Transverse colon (tissue), 4 donors: ENCODE measurements around the gene KRT27. TPM values are rescaled to one million over a fixed set of nuclear protein-coding genes. Genes with fewer than 3 reads are reported as not detected.

ENCODE experiments used
- DNase-seq: peaks from one replicate; pipeline ENCODE4 v3.0.0-alpha.2; 2019
- H3K27ac ChIP-seq, 4 donors: fragments of 200-600 bp; sonication (generic); 2 replicates each; pipeline ENCODE4 v1.5.1; 2016 to 2018; ENCODE audit warnings: inconsistent platforms in 4 of 4
- H3K27me3 ChIP-seq: fragments of 200-600 bp; sonication (generic); 2 replicates; pipeline ENCODE4 v1.5.1; 2017; ENCODE audit warnings: inconsistent platforms
- H3K36me3 ChIP-seq, 4 donors: fragments of 200-600 bp; sonication (generic); 2 replicates each; pipeline ENCODE4 v1.5.1; 2017 to 2019; ENCODE audit warnings: inconsistent platforms in 4 of 4
- H3K4me1 ChIP-seq, 4 donors: fragments of 200-600 bp; sonication (generic); 2 replicates each; pipeline ENCODE4 v1.5.1; 2017 to 2020; ENCODE audit warnings: inconsistent platforms in 4 of 4
- H3K4me3 ChIP-seq, 4 donors: fragments of 200-600 bp; sonication (generic); 1 replicate in 1 of 4; 2 replicates in 3 of 4; pipeline versions ENCODE4 v1.5.1 to v1.6.1; 2017 to 2019; ENCODE audit warnings: inconsistent platforms in 4 of 4
- H3K9me3 ChIP-seq, 2 donors: fragments of 200-600 bp; sonication (generic); 2 replicates each; pipeline ENCODE4 v1.5.1; 2017 to 2019; ENCODE audit warnings: inconsistent platforms in 2 of 2
- EP300 ChIP-seq: sonication (generic); formaldehyde crosslinking; IDR thresholded peaks from one replicate; pipeline ENCODE4 v1.6.1; 2017; ENCODE audit warnings: antibody characterized with exemption, low read depth
- POLR2A ChIP-seq: fragments of 450-650 bp; IDR thresholded peaks from one replicate; pipeline ENCODE4 v1.6.1; 2016; ENCODE audit warnings: antibody characterized with exemption, mild to moderate bottlenecking, moderate library complexity
- POLR2AphosphoS5 ChIP-seq, 3 donors: sonication (generic); formaldehyde crosslinking; IDR thresholded peaks; one replicate each; pipeline ENCODE4 v1.6.1; 2016; ENCODE audit warnings: antibody characterized with exemption in 3 of 3
- WGBS, 2 donors: methylation state at CpG; one replicate each; pipeline ENCODE4 v1.1.5; 2018; ENCODE audit warnings: low coverage in 1 of 2; 5-methylcytosine and 5-hydroxymethylcytosine counted together
- in situ Hi-C, 4 donors: fragments of 200-750 bp; cut with MboI; loops; one replicate each; pipeline versions ENCODE4 v1.15.0 to v1.15.1; 2017; ENCODE audit warnings: low sequenced_read_pairs in 3 of 4, low pct_ligation_motif_present in 1 of 4, low pct_unique_long_range_greater_than_20kb in 1 of 4
- intact Hi-C: fragments of 100-400 bp; cut with DNase I; formaldehyde crosslinking; loops from one replicate; pipeline ENCODE4 v1.15.1; 2023; ENCODE audit warnings: low total_unique reads
- total RNA-seq, 4 donors: library from RNA; depleted of rRNA; stranded (reverse); fragments of >200 nt; gene quantifications; one replicate each; pipeline ENCODE4 v1.1.0, GENCODE V29; 2016
- TF ChIP-seq, protein P1 (sequence below), 5 experiments: fragments of 200-600 bp in 3 of 5; fragments of 450-650 bp in 2 of 5; sonication (generic) in 3 of 5; IDR thresholded peaks; 1 replicate in 2 of 5; 2 replicates in 3 of 5; pipeline ENCODE4 v1.5.1; 2016 to 2017; ENCODE audit warnings: antibody characterized with exemption in 5 of 5, inconsistent platforms in 3 of 5, mild to moderate bottlenecking in 2 of 5, moderate library complexity in 1 of 5

Gene KRT27
- total RNA-seq, 4 donors from 2014 or later = 1.1 TPM; not detected in 3

DNA sequence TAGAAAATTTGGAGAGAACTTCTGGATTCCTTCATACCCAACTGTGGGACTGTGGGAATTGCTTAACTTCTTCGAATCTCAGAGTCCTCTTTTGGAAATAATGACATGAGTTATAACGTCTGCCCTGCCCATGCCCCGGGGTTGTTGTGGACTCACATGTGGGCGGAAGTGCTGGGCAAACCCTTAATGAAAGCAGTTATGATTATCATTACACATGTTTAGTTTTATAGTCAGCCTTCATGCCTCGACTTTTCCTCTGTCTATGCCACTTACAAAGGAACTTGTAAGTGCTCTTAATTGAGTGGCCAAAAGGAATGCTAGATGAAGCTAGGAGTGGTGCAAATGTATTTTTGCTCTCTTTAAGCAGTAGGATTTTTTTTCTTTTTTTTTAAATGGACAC lies 3.9 kb downstream of the KRT27 start:
- Histone ChIP-seq H3K9me3 (no peaks in the 10 kb centered on the region), H3K4me1 (peaks cover 0 to 3% (median 0%) of the 10 kb centered on the region in 4 donors), H3K27me3 (peaks cover 76% of the 10 kb centered on the region), H3K4me3 (no peak overlapping the region), H3K36me3 (no peaks in the 10 kb centered on the region), H3K27ac (no peak overlapping the region)
- WGBS, 2 donors = 63 to 70% methylated on average over 5 of the region's 5 CpGs
- in situ Hi-C loops = loop anchor here in 2 of 4 donors (25.0 kb wide), 1 partner anchor 166 kb away; no protein-coding TSS in a partner anchor
- no peak for DNase-seq
- intact Hi-C loops = no loop called here
- no peak for TF ChIP-seq POLR2AphosphoS5 (IDR thresholded peaks at IDR 0.05)
- no peak for TF ChIP-seq POLR2A
- no peak for TF ChIP-seq EP300
- TF ChIP-seq, protein P1, sequence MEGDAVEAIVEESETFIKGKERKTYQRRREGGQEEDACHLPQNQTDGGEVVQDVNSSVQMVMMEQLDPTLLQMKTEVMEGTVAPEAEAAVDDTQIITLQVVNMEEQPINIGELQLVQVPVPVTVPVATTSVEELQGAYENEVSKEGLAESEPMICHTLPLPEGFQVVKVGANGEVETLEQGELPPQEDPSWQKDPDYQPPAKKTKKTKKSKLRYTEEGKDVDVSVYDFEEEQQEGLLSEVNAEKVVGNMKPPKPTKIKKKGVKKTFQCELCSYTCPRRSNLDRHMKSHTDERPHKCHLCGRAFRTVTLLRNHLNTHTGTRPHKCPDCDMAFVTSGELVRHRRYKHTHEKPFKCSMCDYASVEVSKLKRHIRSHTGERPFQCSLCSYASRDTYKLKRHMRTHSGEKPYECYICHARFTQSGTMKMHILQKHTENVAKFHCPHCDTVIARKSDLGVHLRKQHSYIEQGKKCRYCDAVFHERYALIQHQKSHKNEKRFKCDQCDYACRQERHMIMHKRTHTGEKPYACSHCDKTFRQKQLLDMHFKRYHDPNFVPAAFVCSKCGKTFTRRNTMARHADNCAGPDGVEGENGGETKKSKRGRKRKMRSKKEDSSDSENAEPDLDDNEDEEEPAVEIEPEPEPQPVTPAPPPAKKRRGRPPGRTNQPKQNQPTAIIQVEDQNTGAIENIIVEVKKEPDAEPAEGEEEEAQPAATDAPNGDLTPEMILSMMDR (IDR thresholded peaks at IDR 0.05) = no peak

DNA sequence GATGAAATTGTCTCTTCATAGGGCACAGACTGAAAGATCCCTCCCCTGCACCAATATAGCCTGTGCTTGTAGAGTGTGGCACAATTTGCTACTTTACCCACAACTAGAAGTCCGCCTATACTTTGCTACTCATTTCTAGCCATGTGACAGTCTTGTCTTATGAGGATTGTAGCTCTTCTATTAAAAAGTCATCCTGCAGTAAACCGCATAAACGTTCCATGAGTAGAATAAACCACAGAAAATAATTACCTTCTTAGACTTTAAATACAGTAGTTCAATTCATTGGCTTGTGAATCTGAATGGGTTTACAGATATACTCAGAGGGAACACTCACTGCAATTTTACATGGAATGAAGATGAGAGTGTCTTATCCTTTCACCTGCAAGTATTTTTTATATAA lies 4.4 kb downstream of the KRT27 start:
- in situ Hi-C loops = loop anchor here in 2 of 4 donors (25.0 kb wide), 1 partner anchor 166 kb away; no protein-coding TSS in a partner anchor
- Histone ChIP-seq H3K9me3 (no peaks in the 10 kb centered on the region), H3K27ac (no peak overlapping the region), H3K36me3 (no peaks in the 10 kb centered on the region), H3K4me3 (no peak overlapping the region), H3K27me3 (peaks cover 76% of the 10 kb centered on the region), H3K4me1 (peaks cover 0 to 3% (median 0%) of the 10 kb centered on the region in 4 donors)
- WGBS, 2 donors = 75 to 79% methylated on average over 3 of the region's 3 CpGs
- no peak for TF ChIP-seq EP300
- no peak for TF ChIP-seq POLR2AphosphoS5 (IDR thresholded peaks at IDR 0.05)
- TF ChIP-seq, protein P1 (IDR thresholded peaks at IDR 0.05) = no peak
- no peak for TF ChIP-seq POLR2A
- intact Hi-C loops = no loop called here
- no peak for DNase-seq

DNA sequence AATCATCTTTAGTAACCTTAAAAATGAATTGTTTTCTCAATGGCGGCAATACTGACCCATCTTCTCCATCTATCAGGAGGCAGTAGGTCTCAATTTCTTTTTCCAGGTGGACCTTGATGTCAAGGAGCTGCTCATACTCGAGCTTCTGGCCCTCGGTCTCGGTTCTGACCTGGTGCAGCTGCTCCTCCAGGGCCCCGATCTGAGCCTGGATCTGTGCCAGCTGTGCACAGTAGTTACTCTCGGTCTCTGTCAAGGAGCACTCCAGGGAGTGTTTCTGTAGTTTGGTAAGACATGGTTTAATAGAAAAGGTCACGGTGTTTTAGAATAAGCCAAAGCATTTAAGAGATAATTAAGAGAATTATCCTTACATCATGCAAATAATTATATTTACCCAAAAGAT lies 4.9 kb downstream of the KRT27 start:
- whole genome bisulfite sequencing, 2 donors = 57 to 61% methylated on average over 7 of the region's 7 CpGs

DNA sequence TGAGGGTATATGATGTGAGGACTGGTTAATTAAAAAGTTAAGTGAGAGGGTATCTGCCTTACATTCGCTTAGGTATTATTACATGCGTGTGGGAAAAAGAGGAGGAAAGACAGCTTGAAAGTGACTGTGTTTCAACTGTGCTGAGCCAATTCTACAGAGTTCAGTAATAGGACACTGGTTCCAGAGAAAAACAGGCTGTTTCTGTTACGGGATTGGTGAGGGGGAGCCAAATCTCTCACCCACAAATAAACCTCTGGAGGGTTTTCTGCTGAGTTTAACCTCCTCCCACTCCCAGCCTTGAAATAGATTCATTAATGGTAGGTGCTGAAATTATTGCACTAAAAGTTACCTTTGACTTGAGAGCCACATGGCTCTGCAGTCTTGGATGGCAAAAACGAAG lies 6.4 kb downstream of the KRT27 start:
- no peak overlapping the region for H3K4me3 ChIP-seq
- in situ Hi-C loops = loop anchor here in 2 of 4 donors (25.0 kb wide), 1 partner anchor 164 kb away; no protein-coding TSS in a partner anchor
- TF ChIP-seq POLR2AphosphoS5 (IDR thresholded peaks at IDR 0.05) (no peak), EP300 (no peak)
- TF ChIP-seq, protein P1 (IDR thresholded peaks at IDR 0.05) = no peak
- no peaks in the 10 kb centered on the region for H3K9me3 ChIP-seq
- intact Hi-C loops = no loop called here
- peaks cover 72% of the 10 kb centered on the region for H3K27me3 ChIP-seq
- DNase-seq = no peak
- H3K4me1 ChIP-seq = peaks cover 0 to 3% (median 0%) of the 10 kb centered on the region in 4 donors
- H3K36me3 ChIP-seq = no peaks in the 10 kb centered on the region
- H3K27ac ChIP-seq = no peak overlapping the region
- 50 to 63% methylated on average over 3 to 4 of the region's 4 CpGs for WGBS, 2 donors

More for the DNA sequence above, 4.9 kb downstream of the KRT27 start:
- no peak for TF ChIP-seq POLR2A
- TF ChIP-seq, protein P1 (IDR thresholded peaks at IDR 0.05) = no peak
- no peak for TF ChIP-seq EP300
- TF ChIP-seq POLR2AphosphoS5 (IDR thresholded peaks at IDR 0.05) = no peak
- no peak for DNase-seq
- intact Hi-C loops = no loop called here
- Histone ChIP-seq H3K4me3 (no peak overlapping the region), H3K9me3 (no peaks in the 10 kb centered on the region), H3K36me3 (no peaks in the 10 kb centered on the region), H3K27me3 (peaks cover 75% of the 10 kb centered on the region), H3K4me1 (peaks cover 0 to 3% (median 0%) of the 10 kb centered on the region in 4 donors), H3K27ac (no peak overlapping the region)
- in situ Hi-C loops = loop anchor here in 2 of 4 donors (25.0 kb wide), 1 partner anchor 165 kb away; no protein-coding TSS in a partner anchor
